Astrocyte (in vitro differentiated cells and primary cell): ENCODE measurements around the gene FRMD7. TPM values are rescaled to one million over a fixed set of nuclear protein-coding genes. Genes with fewer than 3 reads are reported as not detected.

ENCODE experiments used
- DNase-seq: peaks from one replicate; pipeline ENCODE4 v3.0.0-alpha.2; 2010; ENCODE audit warnings: low read depth
- FAIRE-seq: peaks from 2 replicates; lab custom pipeline; 2011; peaks lifted over from hg19 to GRCh38; lab: Jason Lieb, UNC
- H2AFZ ChIP-seq: 2 replicates; pipeline ENCODE4 v1.6.0; 2012; ENCODE audit warnings: low read depth, low read length, inconsistent platforms
- H3K27ac ChIP-seq: 2 replicates; pipeline ENCODE4 v1.5.1; 2011; ENCODE audit warnings: low read depth, low read length, inconsistent platforms
- H3K27me3 ChIP-seq: 2 replicates; pipeline ENCODE4 v1.6.0; 2011; ENCODE audit warnings: low read length, inconsistent platforms; ENCODE audit not compliant: insufficient read depth
- H3K36me3 ChIP-seq: 2 replicates; pipeline ENCODE4 v1.5.1; 2011; ENCODE audit warnings: low read length, inconsistent platforms; ENCODE audit not compliant: insufficient read depth
- H3K4me1 ChIP-seq: 2 replicates; pipeline ENCODE4 v1.5.1; 2011; ENCODE audit warnings: low read length, inconsistent platforms; ENCODE audit not compliant: insufficient read depth
- H3K4me2 ChIP-seq: 2 replicates; pipeline ENCODE4 v1.6.0; 2012; ENCODE audit warnings: low read length, inconsistent platforms
- H3K4me3 ChIP-seq: 2 replicates; pipeline ENCODE4 v1.5.1; 2011; ENCODE audit warnings: low read depth, mild to moderate bottlenecking, low read length, inconsistent platforms; ENCODE audit not compliant: insufficient read depth
- H3K79me2 ChIP-seq: 2 replicates; pipeline ENCODE4 v1.6.0; 2012; ENCODE audit warnings: mild to moderate bottlenecking, low read length, inconsistent platforms; ENCODE audit not compliant: insufficient read depth
- H3K9ac ChIP-seq: 2 replicates; pipeline ENCODE4 v1.6.0; 2012; ENCODE audit warnings: mild to moderate bottlenecking, low read length, inconsistent platforms
- H3K9me3 ChIP-seq: 2 replicates; pipeline ENCODE4 v1.5.1; 2012; ENCODE audit warnings: low read depth, mild to moderate bottlenecking, low read length, inconsistent platforms; ENCODE audit not compliant: insufficient read depth
- H4K20me1 ChIP-seq: 2 replicates; pipeline ENCODE4 v1.6.0; 2012; ENCODE audit warnings: low read length, inconsistent platforms; ENCODE audit not compliant: insufficient read depth
- H3K27ac Mint-ChIP-seq: one replicate; pipeline ENCODE4 v1.8.0; 2021; ENCODE audit warnings: mild to moderate bottlenecking, mixed read lengths; ENCODE audit not compliant: unreplicated experiment
- H3K27me3 Mint-ChIP-seq: one replicate; pipeline ENCODE4 v1.8.0; 2021; ENCODE audit warnings: low read depth, mixed read lengths; ENCODE audit not compliant: unreplicated experiment
- H3K36me3 Mint-ChIP-seq: one replicate; pipeline ENCODE4 v1.8.0; 2021; ENCODE audit warnings: low read depth, mixed read lengths; ENCODE audit not compliant: unreplicated experiment
- H3K4me1 Mint-ChIP-seq: one replicate; pipeline ENCODE4 v1.8.0; 2021; ENCODE audit warnings: low read depth, mixed read lengths; ENCODE audit not compliant: unreplicated experiment
- H3K4me3 Mint-ChIP-seq: one replicate; pipeline ENCODE4 v1.8.0; 2021; ENCODE audit warnings: mild to moderate bottlenecking, moderate library complexity, mixed read lengths; ENCODE audit not compliant: unreplicated experiment
- H3K9me3 Mint-ChIP-seq: one replicate; pipeline ENCODE4 v1.8.0; 2021; ENCODE audit warnings: mild to moderate bottlenecking, mixed read lengths; ENCODE audit not compliant: unreplicated experiment
- CTCF ChIP-seq: IDR thresholded peaks from 2 replicates; pipeline ENCODE4 v1.5.1; 2011; ENCODE audit warnings: low read depth, mild to moderate bottlenecking, inconsistent platforms, low read length, moderate library complexity; ENCODE audit not compliant: insufficient read depth
- EZH2 ChIP-seq: IDR thresholded peaks from 2 replicates; pipeline ENCODE4 v1.6.1; 2012; ENCODE audit warnings: mild to moderate bottlenecking, low read length, inconsistent platforms; ENCODE audit not compliant: insufficient read depth
- total RNA-seq: library from RNA; stranded (reverse); gene quantifications from 2 replicates; pipeline ENCODE4 v1.2.1, GENCODE V29; 2021

FRMD7 gene
- total RNA-seq, 1 donor from 2014 or later: 0.09 TPM

- Histone ChIP-seq H3K9me3 (no peaks in the 10 kb centered on the region), H4K20me1 (no peaks in the 10 kb centered on the region), H3K27me3 (no peaks in the 10 kb centered on the region), H3K4me3 (no peak overlapping the region), H3K4me1 (no peaks in the 10 kb centered on the region), H3K27ac (no peak overlapping the region), H3K4me2 (no peak overlapping the region), H3K79me2 (no peaks in the 10 kb centered on the region), H2AFZ (no peak overlapping the region), H3K9ac (no peak overlapping the region), H3K36me3 (no peaks in the 10 kb centered on the region)
- TF ChIP-seq EZH2 (no peak), CTCF (no peak)
- no peak for FAIRE-seq
- H3K9me3 Mint-ChIP-seq: no peaks in the 10 kb centered on the region
- H3K36me3 Mint-ChIP-seq: no peaks in the 10 kb centered on the region
- DNase-seq: no peak
- H3K4me3 Mint-ChIP-seq: no peak overlapping the region
- no peaks in the 10 kb centered on the region for H3K27me3 Mint-ChIP-seq
- H3K4me1 Mint-ChIP-seq: peaks cover 35% of the 10 kb centered on the region
- no peak overlapping the region for H3K27ac Mint-ChIP-seq
Measured at GRCh38 chrX:132034648-132035047, 93.2 kb downstream of the FRMD7 start.

- no peak for DNase-seq
- H3K36me3 Mint-ChIP-seq: peaks cover 4% of the 10 kb centered on the region
- H4K20me1 ChIP-seq: no peaks in the 10 kb centered on the region
- H3K36me3 ChIP-seq: no peaks in the 10 kb centered on the region
- no peak overlapping the region for H3K4me2 ChIP-seq
- no peaks in the 10 kb centered on the region for H3K27me3 Mint-ChIP-seq
- H3K4me1 Mint-ChIP-seq: peaks cover 41% of the 10 kb centered on the region
- no peak overlapping the region for H3K27ac ChIP-seq
- peak overlapping the region; percentile 34 for H3K27ac Mint-ChIP-seq
- TF ChIP-seq EZH2 (no peak), CTCF (no peak)
- H3K79me2 ChIP-seq: no peaks in the 10 kb centered on the region
- no peak overlapping the region for H2AFZ ChIP-seq
- no peak overlapping the region for H3K4me3 Mint-ChIP-seq
- no peak overlapping the region for H3K4me3 ChIP-seq
- FAIRE-seq: no peak
- H3K27me3 ChIP-seq: no peaks in the 10 kb centered on the region
- no peak overlapping the region for H3K9ac ChIP-seq
- no peaks in the 10 kb centered on the region for H3K4me1 ChIP-seq
- H3K9me3 Mint-ChIP-seq: no peaks in the 10 kb centered on the region
- H3K9me3 ChIP-seq: no peaks in the 10 kb centered on the region
Measured at GRCh38 chrX:132033166-132033565, 94.7 kb downstream of the FRMD7 start.

DNA sequence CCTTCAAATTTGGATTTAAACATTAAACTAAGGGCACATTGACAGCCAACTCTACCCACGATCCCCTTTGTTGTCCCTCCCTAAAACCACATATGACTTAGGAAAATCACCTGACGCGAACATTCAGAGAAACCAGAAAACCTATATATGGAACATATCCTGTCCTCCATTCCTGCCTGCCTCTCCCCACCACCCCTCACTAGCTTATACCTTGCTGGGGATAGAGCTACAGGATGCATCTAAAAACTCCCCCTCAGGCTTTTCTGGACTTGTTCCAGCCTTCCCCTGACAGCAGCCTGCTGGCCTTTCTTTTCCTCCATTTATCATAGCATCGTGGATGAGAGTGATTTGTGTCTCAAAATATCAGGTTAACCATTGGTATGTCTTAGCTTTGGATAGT is 96.0 kb downstream of the FRMD7 start:
- Histone ChIP-seq H3K4me3 (no peak overlapping the region), H3K79me2 (no peaks in the 10 kb centered on the region), H3K4me2 (no peak overlapping the region), H3K9me3 (no peaks in the 10 kb centered on the region), H3K36me3 (no peaks in the 10 kb centered on the region), H3K9ac (no peak overlapping the region), H3K4me1 (no peaks in the 10 kb centered on the region), H4K20me1 (no peaks in the 10 kb centered on the region), H2AFZ (no peak overlapping the region), H3K27me3 (no peaks in the 10 kb centered on the region), H3K27ac (no peak overlapping the region)
- Mint-ChIP-seq H3K36me3 (peaks cover 4% of the 10 kb centered on the region), H3K4me1 (peaks cover 36% of the 10 kb centered on the region), H3K4me3 (peak overlapping the region; percentile 6), H3K27ac (no peak overlapping the region), H3K27me3 (no peaks in the 10 kb centered on the region), H3K9me3 (no peaks in the 10 kb centered on the region)
- DNase-seq: no peak
- TF ChIP-seq CTCF: no peak
- TF ChIP-seq EZH2: no peak
- FAIRE-seq: no peak
